Endothelial cell of umbilical vein (primary cell): ENCODE results near the gene BCAR3. TPM values are rescaled to one million over a fixed set of nuclear protein-coding genes. Genes with fewer than 3 reads are reported as not detected.

Experiments
- BruUV-seq: library from RNA; stranded (reverse); fragments of 400-500 nt; replicated peaks from 2 replicates; lab custom pipeline; 2021; lab: Mats Ljungman, UMichigan
- CTCF ChIA-PET: fragments of 300-600, 350-600 bp; sonication (Branson Sonifier 250); formaldehyde crosslinking; loops from one replicate; lab custom pipeline; 2021; ENCODE audit warnings: antibody characterized with exemption, inconsistent platforms; lab: Charles Lee
- POLR2A ChIA-PET: fragments of 300-600, 350-600 bp; sonication (Branson Sonifier 250); formaldehyde crosslinking; loops from one replicate; lab custom pipeline; 2021; ENCODE audit warnings: antibody characterized with exemption, inconsistent platforms; lab: Charles Lee
- DNase-seq: peaks from one replicate; pipeline ENCODE4 v3.0.0-alpha.2; 2011; ENCODE audit warnings: low read depth, low spot score
- FAIRE-seq: peaks from 2 replicates; lab custom pipeline; 2011; peaks lifted over from hg19 to GRCh38; lab: Jason Lieb, UNC
- H2AFZ ChIP-seq: 2 replicates; pipeline ENCODE4 v1.6.0; 2012; ENCODE audit warnings: low read depth, low read length, control low read depth, inconsistent platforms
- H3K27ac ChIP-seq: 2 replicates; pipeline ENCODE4 v1.5.1; 2011; ENCODE audit warnings: low read depth, mild to moderate bottlenecking, control low read depth, low read length, moderate library complexity; ENCODE audit not compliant: insufficient read depth
- H3K27me3 ChIP-seq, 2 experiments: 2 replicates each; pipeline versions ENCODE4 v1.6.0 to v1.6.1; 2011; ENCODE audit warnings: low read length in 2 of 2, mixed read lengths in 1 of 2; ENCODE audit not compliant: control insufficient read depth in 2 of 2, insufficient read depth in 2 of 2
- H3K36me3 ChIP-seq, 2 experiments: 2 replicates in 1 of 2; 3 replicates in 1 of 2; pipeline ENCODE4 v1.5.1; 2011; ENCODE audit warnings: low read length in 2 of 2, mild to moderate bottlenecking in 1 of 2, moderate library complexity in 1 of 2; ENCODE audit not compliant: control insufficient read depth in 2 of 2, insufficient read depth in 2 of 2; ENCODE audit errors: extremely low read depth in 1 of 2
- H3K4me1 ChIP-seq: 3 replicates; pipeline ENCODE4 v1.5.1; 2011; ENCODE audit warnings: mild to moderate bottlenecking, low read length; ENCODE audit not compliant: control insufficient read depth, insufficient read depth; ENCODE audit errors: extremely low read depth
- H3K4me2 ChIP-seq: 2 replicates; pipeline ENCODE4 v1.6.1; 2011; ENCODE audit warnings: low read length, control low read depth, mixed read lengths; ENCODE audit not compliant: insufficient read depth
- H3K4me3 ChIP-seq, 3 experiments: fragments of 200-600 bp in 1 of 3; sonication (generic), shearing (Covaris generic) in 1 of 3; replicated peaks in 1 of 3; 2 replicates each; pipeline ENCODE4 v1.5.1; 2011 to 2016; ENCODE audit warnings: control low read depth in 3 of 3, low read length in 3 of 3, mild to moderate bottlenecking in 2 of 3, inconsistent platforms in 1 of 3, low read depth in 1 of 3, moderate library complexity in 1 of 3; ENCODE audit not compliant: insufficient read depth in 1 of 3
- H3K79me2 ChIP-seq: 2 replicates; pipeline ENCODE4 v1.6.0; 2012; ENCODE audit warnings: low read length, inconsistent platforms; ENCODE audit not compliant: control insufficient read depth, insufficient read depth
- H3K9ac ChIP-seq: replicated peaks from 2 replicates; pipeline ENCODE3; 2011; ENCODE audit warnings: low read length, control low read depth; ENCODE audit not compliant: insufficient read depth; ENCODE audit errors: extremely low read depth
- H3K9me1 ChIP-seq: replicated peaks from 3 replicates; pipeline ENCODE4 v1.6.0; 2011; ENCODE audit warnings: mild to moderate bottlenecking, low read length; ENCODE audit not compliant: control insufficient read depth, insufficient read depth; ENCODE audit errors: extremely low read depth
- H3K9me3 ChIP-seq: replicated peaks from 2 replicates; pipeline ENCODE4 v1.5.1; 2012; ENCODE audit warnings: low read length, inconsistent platforms; ENCODE audit not compliant: control insufficient read depth, insufficient read depth
- H4K20me1 ChIP-seq: replicated peaks from 2 replicates; pipeline ENCODE3; 2011; ENCODE audit warnings: mild to moderate bottlenecking, low read length; ENCODE audit not compliant: control insufficient read depth, insufficient read depth; ENCODE audit errors: extremely low read depth
- CTCF ChIP-seq, 2 donors: IDR thresholded peaks; 1 replicate in 1 of 2; 2 replicates in 1 of 2; pipeline ENCODE4 v1.5.1; 2011; ENCODE audit warnings: low read length in 2 of 2, mild to moderate bottlenecking in 2 of 2, moderate library complexity in 2 of 2, control low read depth in 1 of 2, inconsistent platforms in 1 of 2, low read depth in 1 of 2; ENCODE audit not compliant: insufficient read depth in 1 of 2; ENCODE audit errors: extremely low read depth in 1 of 2
- EZH2 ChIP-seq: IDR thresholded peaks from 2 replicates; pipeline ENCODE4 v1.6.1; 2012; ENCODE audit warnings: borderline replicate concordance, low read depth, mild to moderate bottlenecking, moderate library complexity, low read length, inconsistent platforms; ENCODE audit not compliant: severe bottlenecking
- FOS ChIP-seq: IDR thresholded peaks from 2 replicates; pipeline ENCODE4 v1.6.1; 2011; ENCODE audit warnings: mild to moderate bottlenecking, low read length, moderate library complexity, borderline replicate concordance; ENCODE audit not compliant: insufficient read depth
- GATA2 ChIP-seq: IDR thresholded peaks from 2 replicates; pipeline ENCODE4 v1.7.0; 2011; ENCODE audit warnings: low read depth, mild to moderate bottlenecking, moderate library complexity, mixed read lengths, low read length; ENCODE audit not compliant: insufficient read length, insufficient read depth
- JUN ChIP-seq: IDR thresholded peaks from 2 replicates; pipeline ENCODE4 v1.6.1; 2011; ENCODE audit warnings: borderline replicate concordance, low read depth; ENCODE audit not compliant: insufficient read length, insufficient read depth
- MYC ChIP-seq: IDR thresholded peaks from one replicate; pipeline ENCODE4 v1.6.1; 2011; ENCODE audit warnings: mild to moderate bottlenecking, low read depth, low read length
- POLR2A ChIP-seq: IDR thresholded peaks from 2 replicates; pipeline ENCODE4 v1.6.1; 2012; ENCODE audit warnings: low read depth, mild to moderate bottlenecking, control low read depth, low read length
- POLR2AphosphoS5 ChIP-seq: IDR thresholded peaks from 2 replicates; pipeline ENCODE4 v1.6.1; 2012; ENCODE audit warnings: low read depth, mild to moderate bottlenecking, control low read depth, low read length, moderate library complexity; ENCODE audit not compliant: insufficient read depth
- dilution Hi-C: fragments of 300-500 bp; cut with MboI; formaldehyde crosslinking; loops from one replicate; pipeline ENCODE4 v1.15.0; 2019; ENCODE audit warnings: low sequenced_read_pairs; ENCODE audit not compliant: extremely low pct_ligation_motif_present
- intact Hi-C: fragments of 100-400 bp; cut with micrococcal nuclease; formaldehyde crosslinking; loops from one replicate; pipeline ENCODE4 v1.10.0; 2022
- polyA plus RNA-seq, 4 experiments: library from polyadenylated mRNA; depleted of rRNA in 3 of 4; stranded (reverse) in 3 of 4; unstranded in 1 of 4; fragments of >200 nt; gene quantifications; 2 replicates each; pipeline versions ENCODE4 v1.2.1 to v1.2.3, GENCODE V29; 2011 to 2012; ENCODE audit warnings: missing spikeins in 1 of 4
- total RNA-seq: library from RNA; stranded (reverse); gene quantifications from 2 replicates; pipeline ENCODE4 v1.2.3, GENCODE V29; 2021
- TF ChIP-seq, protein P1 (sequence below): IDR thresholded peaks from 2 replicates; pipeline ENCODE4 v1.6.1; 2011; ENCODE audit not compliant: insufficient read depth, insufficient read length

BCAR3 gene
- total and polyA plus RNA-seq, 2 donors (not counting 3 experiments of a cell fraction or from before 2014, with no cell fraction given) = 17.5 to 32.9 TPM

GRCh38 chr1:93720956-93721626 lies 39.5 kb upstream of the BCAR3 start:
- dilution Hi-C loops = no loop called here
- Histone ChIP-seq H2AFZ (peak overlapping the region; percentile 47), H3K27me3 (no peaks in the 10 kb centered on the region), H3K36me3 (no peaks in the 10 kb centered on the region), H3K9ac (no peak overlapping the region), H3K4me3 (no peak overlapping the region), H3K9me3 (no peaks in the 10 kb centered on the region), H3K27ac (no peak overlapping the region), H3K9me1 (no peaks in the 10 kb centered on the region), H3K4me2 (no peak overlapping the region), H4K20me1 (no peaks in the 10 kb centered on the region), H3K4me1 (peaks cover 23% of the 10 kb centered on the region), H3K79me2 (no peaks in the 10 kb centered on the region)
- CTCF ChIA-PET = interaction anchor here (0.9 to 1.2 kb wide), 2 partner anchors 14 to 93 kb away, joined by 4 read pairs; no protein-coding TSS in a partner anchor
- BruUV-seq = no TSS peak
- POLR2A ChIA-PET = no interaction called here
- intact Hi-C loops = loop anchor here (5.0 kb wide), 1 partner anchor 39 kb away; the partner anchor contains the start of gene BCAR3
- FAIRE-seq = no peak
- no peak for TF ChIP-seq POLR2A
- TF ChIP-seq CTCF (IDR thresholded peaks at IDR 0.05; ENCODE audit: extremely low read depth in 1 of 2, insufficient read depth in 1 of 2, low read depth in 1 of 2, low read length in 2 of 2) = no peak
- TF ChIP-seq FOS = no peak
- no peak for TF ChIP-seq POLR2AphosphoS5
- TF ChIP-seq GATA2 = no peak
- no peak for TF ChIP-seq MYC
- no peak for TF ChIP-seq EZH2
- no peak for TF ChIP-seq JUN
- TF ChIP-seq, protein P1, sequence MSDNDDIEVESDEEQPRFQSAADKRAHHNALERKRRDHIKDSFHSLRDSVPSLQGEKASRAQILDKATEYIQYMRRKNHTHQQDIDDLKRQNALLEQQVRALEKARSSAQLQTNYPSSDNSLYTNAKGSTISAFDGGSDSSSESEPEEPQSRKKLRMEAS = no peak
- DNase-seq = no peak
